Neural cell (in vitro differentiated cells): ENCODE measurements around the gene TPCN1. TPM values are rescaled to one million over a fixed set of nuclear protein-coding genes. Genes with fewer than 3 reads are reported as not detected.

ENCODE experiments used
- H2AFZ ChIP-seq: fragments of 200-600, 300-800 bp; sonication (generic), shearing (Covaris generic); 2 replicates; pipeline ENCODE4 v1.6.0; 2014; ENCODE audit warnings: low read depth, mild to moderate bottlenecking, antibody characterized with exemption, low read length, moderate library complexity
- H3F3A ChIP-seq: fragments of 200-600 bp; shearing (Covaris generic); 2 replicates; pipeline ENCODE4 v1.6.1; 2016; ENCODE audit warnings: mild to moderate bottlenecking, moderate library complexity, mixed read lengths, antibody characterized with exemption, low read length; ENCODE audit not compliant: insufficient read depth, poor library complexity, severe bottlenecking
- H3K27ac ChIP-seq: fragments of 200-600, 300-800 bp; sonication (generic), shearing (Covaris generic); 2 replicates; pipeline ENCODE4 v1.5.1; 2014; ENCODE audit warnings: mild to moderate bottlenecking, low read length, moderate library complexity
- H3K27me3 ChIP-seq: fragments of 300-800, 200-600 bp; sonication (generic), shearing (Covaris generic); 2 replicates; pipeline ENCODE4 v1.6.0; 2014; ENCODE audit warnings: mild to moderate bottlenecking, low read depth, low read length, moderate library complexity; ENCODE audit not compliant: insufficient read depth
- H3K36me3 ChIP-seq: fragments of 300-800, 200-600 bp; sonication (generic), shearing (Covaris generic); 2 replicates; pipeline ENCODE4 v1.5.1; 2014; ENCODE audit warnings: mild to moderate bottlenecking, antibody characterized with exemption, low read length, moderate library complexity; ENCODE audit not compliant: insufficient read depth
- H3K4me2 ChIP-seq: fragments of 300-800, 200-600 bp; sonication (generic), shearing (Covaris generic); 2 replicates; pipeline ENCODE4 v1.6.0; 2014; ENCODE audit warnings: mild to moderate bottlenecking, low read length
- H3K4me3 ChIP-seq: fragments of 300-800, 200-600 bp; sonication (generic), shearing (Covaris generic); 2 replicates; pipeline ENCODE4 v1.5.1; 2014; ENCODE audit warnings: mild to moderate bottlenecking, low read length, moderate library complexity
- H3K79me2 ChIP-seq: fragments of 200-600 bp; shearing (Covaris generic); replicated peaks from 2 replicates; pipeline ENCODE4 v1.6.0; 2014; ENCODE audit warnings: mild to moderate bottlenecking, low read length, moderate library complexity; ENCODE audit not compliant: insufficient read depth
- H3K9ac ChIP-seq: fragments of 300-800, 200-600 bp; sonication (generic), shearing (Covaris generic); 2 replicates; pipeline ENCODE4 v1.6.1; 2016; ENCODE audit warnings: mild to moderate bottlenecking, low read length, mixed read lengths
- H3K9me2 ChIP-seq: fragments of 200-600 bp; shearing (Covaris generic); 2 replicates; pipeline ENCODE4 v1.6.1; 2016; ENCODE audit warnings: mild to moderate bottlenecking, low read length, mixed read lengths; ENCODE audit not compliant: insufficient read depth
- H3K9me3 ChIP-seq: fragments of 200-600, 300-800 bp; sonication (generic), shearing (Covaris generic); 2 replicates; pipeline ENCODE4 v1.6.1; 2016; ENCODE audit warnings: mild to moderate bottlenecking, mixed run types, low read length, moderate library complexity, mixed read lengths
- H4K20me1 ChIP-seq: fragments of 200-600 bp; shearing (Covaris generic); 2 replicates; pipeline ENCODE4 v1.6.1; 2016; ENCODE audit warnings: mild to moderate bottlenecking, mixed run types; ENCODE audit not compliant: insufficient read depth
- CTCF ChIP-seq: fragments of 450-650 bp; IDR thresholded peaks from 2 replicates; pipeline ENCODE4 v1.5.1; 2014; ENCODE audit warnings: antibody characterized with exemption, mild to moderate bottlenecking, moderate library complexity; ENCODE audit not compliant: poor library complexity, severe bottlenecking
- EP300 ChIP-seq: fragments of 450-650 bp; conservative IDR thresholded peaks from 2 replicates; pipeline ENCODE4 v1.6.1; 2014; ENCODE audit warnings: antibody characterized with exemption, mild to moderate bottlenecking, moderate library complexity; ENCODE audit not compliant: poor library complexity, severe bottlenecking
- EZH2 ChIP-seq: fragments of 200-600, 300-800 bp; shearing (Covaris generic), sonication (generic); IDR thresholded peaks from 2 replicates; pipeline ENCODE4 v1.6.1; 2014; ENCODE audit warnings: antibody characterized with exemption, low read length, borderline replicate concordance, mild to moderate bottlenecking; ENCODE audit not compliant: insufficient read depth, poor library complexity, severe bottlenecking
- MXI1 ChIP-seq: fragments of 450-650 bp; conservative IDR thresholded peaks from 2 replicates; pipeline ENCODE4 v1.6.1; 2014; ENCODE audit warnings: antibody characterized with exemption, mild to moderate bottlenecking; ENCODE audit not compliant: poor library complexity, severe bottlenecking
- POLR2AphosphoS5 ChIP-seq: IDR thresholded peaks from 2 replicates; pipeline ENCODE4 v1.6.1; 2012
- RAD21 ChIP-seq: fragments of 450-650 bp; conservative IDR thresholded peaks from 2 replicates; pipeline ENCODE4 v1.6.1; 2014; ENCODE audit warnings: antibody characterized with exemption, mild to moderate bottlenecking, moderate library complexity
- SMC3 ChIP-seq: fragments of 450-650 bp; conservative IDR thresholded peaks from 2 replicates; pipeline ENCODE4 v1.6.1; 2014; ENCODE audit warnings: antibody characterized with exemption, mild to moderate bottlenecking, moderate library complexity; ENCODE audit not compliant: poor library complexity
- TAF1 ChIP-seq: IDR thresholded peaks from 2 replicates; pipeline ENCODE4 v1.6.1; 2012; ENCODE audit warnings: low read depth
- polyA plus RNA-seq: library from polyadenylated mRNA; depleted of rRNA; stranded (reverse); fragments of >200 nt; gene quantifications from 2 replicates; pipeline ENCODE4 v1.2.3, GENCODE V29; 2014

Gene TPCN1
- polyA plus RNA-seq, 1 donor from 2014 or later = 4.0 TPM

DNA sequence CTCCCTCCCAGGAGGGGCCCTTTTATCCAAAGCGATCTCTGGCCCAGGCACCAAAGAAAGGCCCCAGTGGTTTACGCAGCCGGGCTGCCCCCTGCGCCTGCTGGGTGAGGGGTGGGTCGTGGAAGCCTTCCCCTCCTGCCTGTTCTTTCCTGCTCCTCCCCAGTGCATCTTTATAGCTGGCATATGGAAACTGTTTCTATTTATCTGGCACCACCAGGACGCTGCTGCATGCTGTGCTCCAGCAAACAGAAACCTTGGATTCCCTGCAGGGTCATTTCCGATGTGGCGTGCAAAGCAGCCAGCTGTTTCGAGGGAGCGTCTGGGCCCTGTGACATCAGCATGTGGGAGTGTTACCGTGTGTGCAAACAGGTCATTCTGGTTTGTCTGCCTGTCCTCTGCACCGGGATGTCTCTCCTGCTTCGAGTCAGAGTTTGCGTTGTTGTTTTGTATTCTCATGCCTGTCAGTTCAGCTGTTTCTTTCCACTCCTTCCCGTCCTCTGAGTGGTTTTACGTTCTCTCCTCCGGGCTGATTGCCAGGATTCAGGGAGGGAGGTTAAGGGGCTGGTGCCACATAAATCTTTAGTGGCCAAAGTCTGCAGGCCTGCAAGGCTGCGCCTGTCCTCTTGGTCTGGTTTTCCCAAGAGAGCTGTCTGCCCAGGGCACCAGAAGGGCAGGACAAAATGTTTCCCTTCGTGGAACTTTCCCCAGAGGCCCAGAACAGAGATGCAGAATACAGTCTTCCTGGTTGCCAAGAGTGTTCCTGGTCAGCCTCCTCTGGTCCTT lies 24.6 kb downstream of the TPCN1 start:
- H3K4me2 ChIP-seq = no peak overlapping the region
- no peaks in the 10 kb centered on the region for H3K9me3 ChIP-seq
- H3K9me2 ChIP-seq = no peaks in the 10 kb centered on the region
- peak overlapping the region; percentile 2 for H3K9ac ChIP-seq
- no peak overlapping the region for H3K4me3 ChIP-seq
- no peaks in the 10 kb centered on the region for H3K79me2 ChIP-seq
- no peaks in the 10 kb centered on the region for H3K27me3 ChIP-seq
- H4K20me1 ChIP-seq = no peaks in the 10 kb centered on the region
- H3K27ac ChIP-seq = no peak overlapping the region
- TF ChIP-seq EP300 (peak; percentile 22), EZH2 (no peak)
- no peaks in the 10 kb centered on the region for H3F3A ChIP-seq
- H2AFZ ChIP-seq = no peak overlapping the region
- H3K36me3 ChIP-seq = no peaks in the 10 kb centered on the region

DNA sequence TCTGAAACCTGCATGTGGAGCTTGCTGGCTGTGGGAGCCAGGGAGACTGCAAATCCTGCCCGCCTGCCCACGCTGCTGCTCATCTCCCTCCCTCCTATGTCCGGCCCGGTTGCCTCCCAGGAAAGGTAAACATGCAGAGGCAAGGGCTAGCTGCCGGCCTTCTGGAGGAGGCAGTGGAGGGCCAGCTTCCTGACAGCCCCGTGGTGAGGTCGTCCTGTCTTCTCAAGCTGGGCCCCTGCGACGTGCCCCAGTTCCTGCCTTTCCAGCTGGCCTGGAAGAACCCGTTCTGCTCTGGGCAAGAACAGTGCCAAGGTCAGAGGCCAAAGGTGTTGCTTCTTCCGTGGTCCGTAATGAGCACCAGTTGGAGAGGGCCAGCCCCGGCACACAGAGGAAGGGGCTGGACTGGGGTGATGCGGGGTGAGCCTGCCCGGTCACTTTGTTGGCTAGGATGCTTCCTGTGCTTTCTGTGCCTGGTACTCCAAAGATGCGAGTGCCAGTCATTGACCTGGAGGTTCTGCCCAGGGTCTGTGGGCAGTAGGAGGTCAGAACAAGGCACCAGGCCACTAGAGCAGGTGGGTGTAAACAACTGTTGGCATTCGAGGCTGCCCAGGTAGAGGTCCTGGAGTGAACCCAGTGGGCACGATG lies 25.3 kb downstream of the TPCN1 start:
- Histone ChIP-seq H3F3A (no peaks in the 10 kb centered on the region), H3K9me2 (no peaks in the 10 kb centered on the region), H3K27me3 (no peaks in the 10 kb centered on the region), H3K27ac (no peak overlapping the region), H3K36me3 (no peaks in the 10 kb centered on the region), H3K4me2 (no peak overlapping the region), H3K9ac (no peak overlapping the region), H3K79me2 (no peaks in the 10 kb centered on the region), H4K20me1 (no peaks in the 10 kb centered on the region), H2AFZ (no peak overlapping the region), H3K9me3 (no peaks in the 10 kb centered on the region), H3K4me3 (no peak overlapping the region)
- TF ChIP-seq SMC3 (no peak), TAF1 (no peak)

- Histone ChIP-seq H3K4me3 (no peak overlapping the region), H2AFZ (no peak overlapping the region), H3K4me2 (no peak overlapping the region), H3K27ac (no peak overlapping the region), H3F3A (no peaks in the 10 kb centered on the region), H3K79me2 (no peaks in the 10 kb centered on the region), H3K9ac (no peak overlapping the region), H4K20me1 (no peaks in the 10 kb centered on the region), H3K9me2 (no peaks in the 10 kb centered on the region), H3K9me3 (no peaks in the 10 kb centered on the region), H3K36me3 (no peaks in the 10 kb centered on the region), H3K27me3 (no peaks in the 10 kb centered on the region)
- TF ChIP-seq TAF1 (no peak), EZH2 (no peak)
Observed at GRCh38 chr12:113247123-113248050, 26.1 kb downstream of the TPCN1 start.

GRCh38 chr12:113248051-113248825 lies 27.0 kb downstream of the TPCN1 start:
- no peak overlapping the region for H3K4me3 ChIP-seq
- H3K36me3 ChIP-seq = no peaks in the 10 kb centered on the region
- no peaks in the 10 kb centered on the region for H4K20me1 ChIP-seq
- no peaks in the 10 kb centered on the region for H3K9me3 ChIP-seq
- H2AFZ ChIP-seq = no peak overlapping the region
- no peak overlapping the region for H3K9ac ChIP-seq
- no peaks in the 10 kb centered on the region for H3K27me3 ChIP-seq
- H3F3A ChIP-seq = no peaks in the 10 kb centered on the region
- H3K79me2 ChIP-seq = no peaks in the 10 kb centered on the region
- H3K4me2 ChIP-seq = no peak overlapping the region
- no peaks in the 10 kb centered on the region for H3K9me2 ChIP-seq
- H3K27ac ChIP-seq = no peak overlapping the region
- TF ChIP-seq MXI1 = no peak
- TF ChIP-seq EZH2 = no peak
- no peak for TF ChIP-seq TAF1
- no peak for TF ChIP-seq POLR2AphosphoS5
- no peak for TF ChIP-seq CTCF
- TF ChIP-seq SMC3 = no peak
- TF ChIP-seq RAD21 = no peak
